Epithelial cell of esophagus (primary cell): Measurements from ENCODE around the gene COPB2.

Experiments used
- DNase-seq: peaks from one replicate; pipeline ENCODE4 v3.0.0; 2010; ENCODE audit warnings: low read depth
- H3K4me3 ChIP-seq: 2 replicates; pipeline ENCODE4 v1.5.1; 2011; ENCODE audit warnings: mild to moderate bottlenecking, low read length, control low read depth
- TF ChIP-seq, protein P1 (sequence below): IDR thresholded peaks from 2 replicates; pipeline ENCODE4 v1.5.1; 2011; ENCODE audit warnings: low read depth, mild to moderate bottlenecking, low read length, control low read depth, inconsistent platforms; ENCODE audit not compliant: insufficient read depth; ENCODE audit errors: missing control alignments

The COPB2 gene

DNA sequence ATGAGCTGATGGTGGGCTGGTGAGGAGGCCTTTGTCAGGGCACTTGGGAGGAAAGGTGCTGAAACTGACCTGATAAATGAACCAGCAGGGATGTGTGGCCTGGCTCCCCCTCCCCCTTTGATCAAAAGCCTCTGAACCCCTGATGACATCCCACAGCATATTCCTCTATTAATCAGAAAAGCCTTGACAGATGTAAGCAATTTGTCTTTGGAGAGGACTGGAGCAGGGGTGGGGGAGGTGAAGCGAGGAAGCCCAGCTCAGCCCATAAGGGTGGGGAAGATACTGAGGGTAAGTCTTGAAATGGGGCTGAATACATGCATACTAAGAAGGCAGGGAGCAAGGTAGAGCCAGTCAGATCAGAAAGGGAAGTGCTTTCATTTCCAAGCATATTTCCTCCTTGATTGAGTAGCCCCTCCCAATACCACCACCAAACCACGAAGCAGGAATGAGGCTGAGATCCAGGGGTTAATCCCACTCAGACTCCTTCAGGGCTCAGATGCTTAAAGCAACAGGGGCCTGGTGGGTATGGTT, 80.3 kb downstream of the COPB2 start:
- no peak for DNase-seq
- TF ChIP-seq, protein P1, sequence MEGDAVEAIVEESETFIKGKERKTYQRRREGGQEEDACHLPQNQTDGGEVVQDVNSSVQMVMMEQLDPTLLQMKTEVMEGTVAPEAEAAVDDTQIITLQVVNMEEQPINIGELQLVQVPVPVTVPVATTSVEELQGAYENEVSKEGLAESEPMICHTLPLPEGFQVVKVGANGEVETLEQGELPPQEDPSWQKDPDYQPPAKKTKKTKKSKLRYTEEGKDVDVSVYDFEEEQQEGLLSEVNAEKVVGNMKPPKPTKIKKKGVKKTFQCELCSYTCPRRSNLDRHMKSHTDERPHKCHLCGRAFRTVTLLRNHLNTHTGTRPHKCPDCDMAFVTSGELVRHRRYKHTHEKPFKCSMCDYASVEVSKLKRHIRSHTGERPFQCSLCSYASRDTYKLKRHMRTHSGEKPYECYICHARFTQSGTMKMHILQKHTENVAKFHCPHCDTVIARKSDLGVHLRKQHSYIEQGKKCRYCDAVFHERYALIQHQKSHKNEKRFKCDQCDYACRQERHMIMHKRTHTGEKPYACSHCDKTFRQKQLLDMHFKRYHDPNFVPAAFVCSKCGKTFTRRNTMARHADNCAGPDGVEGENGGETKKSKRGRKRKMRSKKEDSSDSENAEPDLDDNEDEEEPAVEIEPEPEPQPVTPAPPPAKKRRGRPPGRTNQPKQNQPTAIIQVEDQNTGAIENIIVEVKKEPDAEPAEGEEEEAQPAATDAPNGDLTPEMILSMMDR, result no peak
- H3K4me3 ChIP-seq, result no peak overlapping the region

DNA sequence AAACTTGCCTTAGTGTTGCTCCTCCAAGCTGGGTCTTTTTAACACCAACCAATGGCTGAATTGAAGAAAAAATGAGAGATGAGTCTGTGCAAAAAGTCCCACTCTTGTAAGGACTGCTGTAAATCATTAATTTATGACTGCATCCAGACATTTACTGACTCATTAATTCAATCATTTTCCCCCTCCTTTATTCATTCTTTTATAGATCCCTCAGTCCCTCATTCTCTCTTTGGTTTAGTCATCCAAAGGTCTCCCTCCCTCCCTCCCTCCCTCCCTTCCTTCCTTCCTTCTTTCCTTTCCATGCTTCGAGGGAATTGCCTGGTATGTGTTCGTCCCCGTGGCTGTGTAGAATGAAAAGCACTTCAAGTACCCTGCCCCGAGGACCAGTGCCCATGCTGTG, 80.9 kb downstream of the COPB2 start:
- TF ChIP-seq, protein P1, result no peak
- no peak for DNase-seq
- H3K4me3 ChIP-seq, result no peak overlapping the region

DNA sequence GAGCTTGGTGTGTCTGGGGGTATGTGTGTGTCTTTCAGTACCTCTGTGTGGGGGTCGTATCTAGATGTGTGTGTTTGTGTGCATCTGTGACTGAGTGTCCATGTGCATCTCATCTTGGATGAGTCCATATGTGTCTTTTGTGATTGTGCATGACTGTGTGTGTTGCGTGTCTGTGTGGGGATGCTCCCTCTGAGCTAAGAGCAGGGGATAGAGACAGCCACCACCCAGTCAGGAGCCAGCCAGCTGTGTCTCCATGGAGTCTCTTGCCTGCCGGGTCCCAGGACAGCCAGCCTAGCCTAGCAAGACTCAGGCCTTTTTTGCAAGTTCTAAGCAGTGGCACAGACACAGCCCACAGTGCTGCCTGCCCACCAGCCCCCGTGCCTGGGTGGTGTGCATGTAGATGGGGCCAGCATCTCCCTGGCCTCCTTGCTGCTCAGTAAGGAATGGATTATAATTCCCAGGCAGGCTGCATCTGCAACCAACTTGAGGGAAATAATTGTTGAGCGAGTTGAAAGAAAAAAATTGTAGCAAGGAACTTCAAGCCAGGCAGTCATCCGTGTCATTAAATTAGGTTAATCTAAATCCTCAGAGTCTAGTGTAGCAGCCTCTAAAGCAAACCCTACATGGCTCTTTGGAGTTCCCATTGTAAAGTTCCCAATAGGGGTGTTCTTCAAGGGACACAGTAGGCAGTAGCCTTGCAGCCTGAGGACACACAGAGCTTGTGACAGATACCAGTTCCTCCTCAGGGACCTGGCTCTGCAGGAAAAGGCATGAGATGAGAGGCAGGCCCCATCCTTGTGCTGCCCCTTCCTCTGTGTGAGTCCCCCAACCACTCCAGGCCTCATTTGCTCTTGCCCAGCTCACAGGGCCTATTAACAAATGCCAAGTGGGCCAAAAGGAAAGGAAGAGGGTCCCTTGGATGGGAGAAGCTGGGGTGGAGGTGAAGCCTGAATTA, 81.6 kb downstream of the COPB2 start:
- no peak for DNase-seq
- no peak overlapping the region for H3K4me3 ChIP-seq
- TF ChIP-seq, protein P1, result no peak
